PC-3 (cell line): ENCODE results near the gene C1orf198. TPM values are rescaled to one million over a fixed set of nuclear protein-coding genes. Genes with fewer than 3 reads are reported as not detected.

ENCODE experiments used
- ATAC-seq: fragments of 200-7000 bp; cut with Tn5 transposase; 2 replicates; pipeline ENCODE4 v1.9.1; 2020; ENCODE audit warnings: mild to moderate bottlenecking, moderate library complexity
- BruUV-seq: library from RNA; stranded (reverse); fragments of 400-500 nt; replicated peaks from 2 replicates; lab custom pipeline; 2021; lab: Mats Ljungman, UMichigan
- CTCF ChIA-PET: fragments of 300-600 bp; sonication (Branson Sonifier 250); formaldehyde crosslinking; loops from one replicate; lab custom pipeline; 2022; ENCODE audit warnings: antibody characterized with exemption; lab: Charles Lee
- POLR2A ChIA-PET: fragments of 300-600 bp; sonication (Branson Sonifier 250); formaldehyde crosslinking; loops from one replicate; lab custom pipeline; 2022; ENCODE audit warnings: antibody characterized with exemption; ENCODE audit not compliant: unreplicated experiment; lab: Charles Lee
- DNase-seq: peaks from one replicate; pipeline ENCODE4 v3.0.0-alpha.2; 2015
- H2AFZ ChIP-seq: fragments of 300-600 bp; sonication (generic); 2 replicates; pipeline ENCODE4 v1.6.0; 2016; ENCODE audit warnings: antibody characterized with exemption, low read length
- H3F3A ChIP-seq: fragments of 300-600 bp; sonication (generic); one replicate; pipeline ENCODE4 v1.6.0; 2017; ENCODE audit warnings: antibody characterized with exemption, low read length, control low read depth, mild to moderate bottlenecking; ENCODE audit not compliant: unreplicated experiment
- H3K27ac ChIP-seq: fragments of 300-600 bp; sonication (generic); 2 replicates; pipeline ENCODE4 v1.5.1; 2016; ENCODE audit warnings: mild to moderate bottlenecking, low read length
- H3K27me3 ChIP-seq: fragments of 300-600 bp; sonication (generic); 2 replicates; pipeline ENCODE4 v1.6.1; 2016; ENCODE audit warnings: low read length, mixed read lengths
- H3K36me3 ChIP-seq: fragments of 300-600 bp; sonication (generic); 2 replicates; pipeline ENCODE4 v1.6.1; 2016; ENCODE audit warnings: low read depth, mixed run types, low read length, mixed read lengths
- H3K4me1 ChIP-seq: fragments of 300-600 bp; sonication (generic); 2 replicates; pipeline ENCODE4 v1.5.1; 2016; ENCODE audit warnings: low read length; ENCODE audit not compliant: insufficient read depth
- H3K4me2 ChIP-seq: fragments of 300-600 bp; sonication (generic); 2 replicates; pipeline ENCODE4 v1.6.0; 2016; ENCODE audit warnings: low read length
- H3K4me3 ChIP-seq: fragments of 300-600 bp; sonication (generic); 2 replicates; pipeline ENCODE4 v1.5.1; 2016; ENCODE audit warnings: mild to moderate bottlenecking, low read length, mixed read lengths
- H3K79me2 ChIP-seq: fragments of 300-600 bp; sonication (generic); 2 replicates; pipeline ENCODE4 v1.6.1; 2017; ENCODE audit warnings: low read length, mixed read lengths
- H3K9ac ChIP-seq: fragments of 300-600 bp; sonication (generic); 2 replicates; pipeline ENCODE4 v1.6.0; 2016; ENCODE audit warnings: mild to moderate bottlenecking, low read length
- H3K9me2 ChIP-seq: fragments of 300-600 bp; sonication (generic); replicated peaks from 2 replicates; pipeline ENCODE4 v1.6.1; 2016; ENCODE audit warnings: mixed run types, low read length, mixed read lengths
- H3K9me3 ChIP-seq: fragments of 300-600 bp; sonication (generic); 2 replicates; pipeline ENCODE4 v1.6.1; 2016; ENCODE audit warnings: low read length, mixed read lengths
- H4K20me1 ChIP-seq: fragments of 300-600 bp; sonication (generic); 2 replicates; pipeline ENCODE4 v1.6.1; 2016; ENCODE audit warnings: low read length, mixed read lengths
- EZH2 ChIP-seq: fragments of 300-600 bp; sonication (generic); IDR thresholded peaks from one replicate; pipeline ENCODE4 v1.6.1; 2017; ENCODE audit warnings: antibody characterized with exemption, mild to moderate bottlenecking, low read length; ENCODE audit not compliant: unreplicated experiment
- EZH2phosphoT487 ChIP-seq: fragments of 300-600 bp; sonication (generic); IDR thresholded peaks from 2 replicates; pipeline ENCODE4 v1.6.1; 2018; ENCODE audit warnings: mild to moderate bottlenecking, antibody characterized with exemption, low read length, borderline replicate concordance
- intact Hi-C: fragments of 100-400 bp; cut with micrococcal nuclease; formaldehyde crosslinking; loops from 2 replicates; pipeline ENCODE4 v1.9.0; 2023
- total RNA-seq: library from RNA; depleted of rRNA; stranded (reverse); fragments of >200 nt; gene quantifications from 2 replicates; pipeline ENCODE4 v1.2.3, GENCODE V29; 2014
- TF ChIP-seq, protein P1 (sequence below): fragments of 300-600 bp; sonication (generic); conservative IDR thresholded peaks from 2 replicates; pipeline ENCODE4 v1.5.1; 2017; ENCODE audit warnings: antibody characterized with exemption, low read depth, mild to moderate bottlenecking, low read length

C1orf198 gene
- total RNA-seq, 1 experiment from 2014 or later: 24.8 TPM

GRCh38 chr1:230794431-230794830, 73.9 kb downstream of the C1orf198 start:
- Histone ChIP-seq H3K27ac (no peak overlapping the region), H3K36me3 (no peaks in the 10 kb centered on the region), H4K20me1 (no peaks in the 10 kb centered on the region), H3K4me3 (no peak overlapping the region), H3K9me2 (no peaks in the 10 kb centered on the region), H2AFZ (no peak overlapping the region), H3K9me3 (no peaks in the 10 kb centered on the region), H3K9ac (no peak overlapping the region), H3K4me1 (no peaks in the 10 kb centered on the region), H3K4me2 (no peak overlapping the region), H3K79me2 (no peaks in the 10 kb centered on the region), H3K27me3 (peaks cover 20% of the 10 kb centered on the region), H3F3A (no peaks in the 10 kb centered on the region)
- no peak for ATAC-seq
- intact Hi-C loops: loop anchor here (10.0 kb wide), 1 partner anchor 290 kb away; no protein-coding TSS in a partner anchor
- CTCF ChIA-PET: no interaction called here
- no peak for TF ChIP-seq EZH2phosphoT487
- TF ChIP-seq, protein P1, sequence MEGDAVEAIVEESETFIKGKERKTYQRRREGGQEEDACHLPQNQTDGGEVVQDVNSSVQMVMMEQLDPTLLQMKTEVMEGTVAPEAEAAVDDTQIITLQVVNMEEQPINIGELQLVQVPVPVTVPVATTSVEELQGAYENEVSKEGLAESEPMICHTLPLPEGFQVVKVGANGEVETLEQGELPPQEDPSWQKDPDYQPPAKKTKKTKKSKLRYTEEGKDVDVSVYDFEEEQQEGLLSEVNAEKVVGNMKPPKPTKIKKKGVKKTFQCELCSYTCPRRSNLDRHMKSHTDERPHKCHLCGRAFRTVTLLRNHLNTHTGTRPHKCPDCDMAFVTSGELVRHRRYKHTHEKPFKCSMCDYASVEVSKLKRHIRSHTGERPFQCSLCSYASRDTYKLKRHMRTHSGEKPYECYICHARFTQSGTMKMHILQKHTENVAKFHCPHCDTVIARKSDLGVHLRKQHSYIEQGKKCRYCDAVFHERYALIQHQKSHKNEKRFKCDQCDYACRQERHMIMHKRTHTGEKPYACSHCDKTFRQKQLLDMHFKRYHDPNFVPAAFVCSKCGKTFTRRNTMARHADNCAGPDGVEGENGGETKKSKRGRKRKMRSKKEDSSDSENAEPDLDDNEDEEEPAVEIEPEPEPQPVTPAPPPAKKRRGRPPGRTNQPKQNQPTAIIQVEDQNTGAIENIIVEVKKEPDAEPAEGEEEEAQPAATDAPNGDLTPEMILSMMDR: no peak
- no peak for TF ChIP-seq EZH2
- POLR2A ChIA-PET: no interaction called here
- DNase-seq: peak; percentile 34
- no TSS peak for BruUV-seq

GRCh38 chr1:230793463-230793745, 74.9 kb downstream of the C1orf198 start:
- peaks cover 22% of the 10 kb centered on the region for H3K27me3 ChIP-seq
- ATAC-seq: no peak

More at GRCh38 chr1:230793463-230793745, 74.9 kb downstream of the C1orf198 start:
- Histone ChIP-seq H3K79me2 (no peaks in the 10 kb centered on the region), H3F3A (no peaks in the 10 kb centered on the region), H3K27ac (no peak overlapping the region), H3K4me2 (no peak overlapping the region), H3K4me1 (no peaks in the 10 kb centered on the region), H3K4me3 (no peak overlapping the region), H3K9ac (no peak overlapping the region), H3K36me3 (no peaks in the 10 kb centered on the region), H2AFZ (no peak overlapping the region), H3K9me2 (no peaks in the 10 kb centered on the region), H3K9me3 (no peaks in the 10 kb centered on the region), H4K20me1 (no peaks in the 10 kb centered on the region)
- TF ChIP-seq, protein P1: no peak
- TF ChIP-seq EZH2: no peak
- BruUV-seq: no TSS peak
- POLR2A ChIA-PET: no interaction called here
- CTCF ChIA-PET: no interaction called here
- no peak for DNase-seq
- intact Hi-C loops: loop anchor here (1.0 to 10.0 kb wide), 2 partner anchors 161 to 291 kb away; no protein-coding TSS in a partner anchor
